Epithelial cell of proximal tubule (primary cell): ENCODE results near the gene PTPN13. TPM values are rescaled to one million over a fixed set of nuclear protein-coding genes. Genes with fewer than 3 reads are reported as not detected.

Source experiments
- DNase-seq: peaks from one replicate; pipeline ENCODE4 v3.0.0-alpha.2; 2011; ENCODE audit warnings: low read depth
- H3K4me3 ChIP-seq: 2 replicates; pipeline ENCODE4 v1.5.1; 2011; ENCODE audit warnings: low read depth, mild to moderate bottlenecking, low read length
- CTCF ChIP-seq: conservative IDR thresholded peaks from 2 replicates; pipeline ENCODE4 v1.5.1; 2012; ENCODE audit warnings: low read depth, mild to moderate bottlenecking, low read length
- total RNA-seq: library from RNA; depleted of rRNA; stranded (reverse); fragments of >200 nt; gene quantifications from 2 replicates; pipeline ENCODE4 v1.2.3, GENCODE V29; 2015

Gene PTPN13
- total RNA-seq = 16.3 and 19.8 TPM in 2 replicates

- no peak for TF ChIP-seq CTCF
- peak within 1 kb of the TSS; percentile 92 for H3K4me3 ChIP-seq
- DNase-seq = peak; percentile 85
These were observed at the start of gene PTPN13 for GRCh38 chr4:86593688-86594558. TSS of gene PTPN13 (plus strand) at chr4:86594315. CDS start at chr4:86635257, 40,942 bp downstream.

GRCh38 chr4:86547140-86547539 is 47.0 kb upstream of the PTPN13 start:
- no peak for DNase-seq
- H3K4me3 ChIP-seq = no peak overlapping the region
- no peak for TF ChIP-seq CTCF

- DNase-seq = no peak
- no peak overlapping the region for H3K4me3 ChIP-seq
- TF ChIP-seq CTCF = no peak
These were observed 44.8 kb upstream of the PTPN13 start for GRCh38 chr4:86549163-86549788.

GRCh38 chr4:86551387-86551786 is 42.7 kb upstream of the PTPN13 start:
- H3K4me3 ChIP-seq = no peak overlapping the region
- DNase-seq = no peak
- TF ChIP-seq CTCF = no peak

GRCh38 chr4:86554646-86555045 is 39.5 kb upstream of the PTPN13 start:
- no peak overlapping the region for H3K4me3 ChIP-seq
- DNase-seq = no peak
- no peak for TF ChIP-seq CTCF

- H3K4me3 ChIP-seq = no peak overlapping the region
- no peak for DNase-seq
- no peak for TF ChIP-seq CTCF
These were observed 37.2 kb upstream of the PTPN13 start for GRCh38 chr4:86556791-86557415.
